ENCODE data around the gene FAM107B. TPM values are rescaled to one million over a fixed set of nuclear protein-coding genes. Genes with fewer than 3 reads are reported as not detected.
"Not testable (repeated sequence)": the region's sequence is repeated elsewhere in the genome, so short reads cannot be mapped to it uniquely, and the experiment has no call there.

Gene FAM107B
- total RNA-seq, 4 donors from 2014 or later: 24.1 to 69.7 (median 43.2) TPM

GRCh38 chr10:14595526-14596182 is 179.0 kb downstream of the FAM107B start:
- Histone ChIP-seq H3K27ac (no peak overlapping the region), H3K36me3 (no peaks in the 10 kb centered on the region), H3K4me3 (no peak overlapping the region), H3K4me1 (no peaks in the 10 kb centered on the region), H3K27me3 (no peaks in the 10 kb centered on the region), H3K9me3 (no peaks in the 10 kb centered on the region)
- DNase-seq: no peak
- TF ChIP-seq POLR2A (IDR thresholded peaks at IDR 0.05) (no peak), CTCF (IDR thresholded peaks at IDR 0.05) (no peak)
- intact Hi-C loops (cut with DNase I; ENCODE audit: low total_unique reads): no loop called here

- H3K9me3 ChIP-seq: no peaks in the 10 kb centered on the region
- DNase-seq: no peak
- intact Hi-C loops (cut with DNase I; ENCODE audit: low total_unique reads): no loop called here
Observed at GRCh38 chr10:14594878-14595525, 179.7 kb downstream of the FAM107B start.

GRCh38 chr10:14593806-14594205 is 180.9 kb downstream of the FAM107B start:
- no peaks in the 10 kb centered on the region for H3K4me1 ChIP-seq
- no peaks in the 10 kb centered on the region for H3K36me3 ChIP-seq
- H3K9me3 ChIP-seq: no peaks in the 10 kb centered on the region
- no peak overlapping the region for H3K4me3 ChIP-seq
- TF ChIP-seq CTCF (IDR thresholded peaks at IDR 0.05) (no peak), POLR2A (IDR thresholded peaks at IDR 0.05) (no peak)
- no peak overlapping the region for H3K27ac ChIP-seq
- intact Hi-C loops (cut with DNase I; ENCODE audit: low total_unique reads): no loop called here
- no peak for DNase-seq
- H3K27me3 ChIP-seq: no peaks in the 10 kb centered on the region

More at GRCh38 chr10:14594878-14595525, 179.7 kb downstream of the FAM107B start:
- no peak overlapping the region for H3K27ac ChIP-seq
- TF ChIP-seq POLR2A (IDR thresholded peaks at IDR 0.05): no peak
- TF ChIP-seq CTCF (IDR thresholded peaks at IDR 0.05): no peak
- H3K36me3 ChIP-seq: no peaks in the 10 kb centered on the region
- H3K27me3 ChIP-seq: no peaks in the 10 kb centered on the region
- H3K4me3 ChIP-seq: no peak overlapping the region
- H3K4me1 ChIP-seq: no peaks in the 10 kb centered on the region

- H3K27ac ChIP-seq: no peak overlapping the region
- TF ChIP-seq CTCF (IDR thresholded peaks at IDR 0.05): no peak
- TF ChIP-seq POLR2A (IDR thresholded peaks at IDR 0.05): no peak
- no peaks in the 10 kb centered on the region for H3K4me1 ChIP-seq
- DNase-seq: no peak
- H3K4me3 ChIP-seq: no peak overlapping the region
- intact Hi-C loops (cut with DNase I; ENCODE audit: low total_unique reads): no loop called here
- no peaks in the 10 kb centered on the region for H3K9me3 ChIP-seq
- H3K36me3 ChIP-seq: no peaks in the 10 kb centered on the region
- H3K27me3 ChIP-seq: no peaks in the 10 kb centered on the region
Observed at GRCh38 chr10:14592566-14592965, 182.1 kb downstream of the FAM107B start.

- no peaks in the 10 kb centered on the region for H3K36me3 ChIP-seq
- no peak for DNase-seq
- H3K4me1 ChIP-seq: no peaks in the 10 kb centered on the region
- TF ChIP-seq CTCF (IDR thresholded peaks at IDR 0.05) (no peak), POLR2A (IDR thresholded peaks at IDR 0.05) (no peak)
- no peak overlapping the region for H3K4me3 ChIP-seq
- no peak overlapping the region for H3K27ac ChIP-seq
- intact Hi-C loops (cut with DNase I; ENCODE audit: low total_unique reads): no loop called here
- H3K9me3 ChIP-seq: no peaks in the 10 kb centered on the region
- no peaks in the 10 kb centered on the region for H3K27me3 ChIP-seq
Observed at GRCh38 chr10:14592026-14592425, 182.7 kb downstream of the FAM107B start.

- intact Hi-C loops (cut with DNase I; ENCODE audit: low total_unique reads); H3K9me3 ChIP-seq; H3K4me3 ChIP-seq; H3K4me1 ChIP-seq; DNase-seq; H3K36me3 ChIP-seq; H3K27me3 ChIP-seq: not testable (repeated sequence)
- peak overlapping the region in 1 of 2 donors; percentile 3 for H3K27ac ChIP-seq
Observed at GRCh38 chr10:14588938-14589294, 185.8 kb downstream of the FAM107B start.

Measured in uterus (tissue), 4 donors.